ENCODE measurements around the gene CAND2.
"Not testable (repeated sequence)": the region's sequence is repeated elsewhere in the genome, so short reads cannot be mapped to it uniquely, and the experiment has no call there.

CAND2 gene

GRCh38 chr3:12772462-12772861 lies 24.0 kb upstream of the CAND2 start:
- DNase-seq: no peak

- DNase-seq: no peak
These were observed 23.3 kb upstream of the CAND2 start for GRCh38 chr3:12773030-12773709.

- DNase-seq: peak; percentile 33
These were observed 22.8 kb upstream of the CAND2 start for GRCh38 chr3:12773710-12774086.

GRCh38 chr3:12774619-12775018 lies 21.9 kb upstream of the CAND2 start:
- DNase-seq: no peak

- DNase-seq: no peak
These were observed 21.3 kb upstream of the CAND2 start for GRCh38 chr3:12775226-12775625.

GRCh38 chr3:12775970-12776369 lies 20.5 kb upstream of the CAND2 start:
- not testable (repeated sequence) for DNase-seq

- peak; percentile 90 for DNase-seq
These were observed 19.3 kb upstream of the CAND2 start for GRCh38 chr3:12777171-12777570.

GRCh38 chr3:12780751-12781150 lies 15.7 kb upstream of the CAND2 start:
- no peak for DNase-seq

GRCh38 chr3:12782172-12782815 lies 14.2 kb upstream of the CAND2 start:
- DNase-seq: peak; percentile 63

- no peak for DNase-seq
These were observed 11.4 kb upstream of the CAND2 start for GRCh38 chr3:12785096-12785495.

GRCh38 chr3:12787346-12787745 lies 9.1 kb upstream of the CAND2 start:
- DNase-seq: peak; percentile 73

GRCh38 chr3:12787967-12788690 lies 8.4 kb upstream of the CAND2 start:
- not testable (repeated sequence) for DNase-seq

- DNase-seq: no peak
These were observed 5.0 kb upstream of the CAND2 start for GRCh38 chr3:12791430-12791829.

- DNase-seq: no peak
These were observed 2.8 kb upstream of the CAND2 start for GRCh38 chr3:12793701-12794100.

- DNase-seq: no peak
These were observed 828 bp downstream of the CAND2 start for GRCh38 chr3:12797124-12797891.

GRCh38 chr3:12797892-12798558 lies 1.5 kb downstream of the CAND2 start:
- no peak for DNase-seq

GRCh38 chr3:12798559-12799179 lies 2.2 kb downstream of the CAND2 start:
- no peak for DNase-seq

GRCh38 chr3:12799525-12800440 lies 3.3 kb downstream of the CAND2 start:
- peak; percentile 14 for DNase-seq

GRCh38 chr3:12803371-12803770 lies 6.9 kb downstream of the CAND2 start:
- no peak for DNase-seq

- no peak for DNase-seq
These were observed 10.6 kb downstream of the CAND2 start for GRCh38 chr3:12807066-12807465.

Measured in hematopoietic multipotent progenitor cell treated with erythropoietin and hydrocortisone succinate and interleukin-3 and kit ligand, for 8 days (in vitro differentiated cells).